H1 (cell line): Measurements from ENCODE around the gene ZNF383. TPM values are rescaled to one million over a fixed set of nuclear protein-coding genes. Genes with fewer than 3 reads are reported as not detected.

Source experiments
- BCL11A ChIP-seq, 2 experiments: IDR thresholded peaks; one replicate each; pipeline ENCODE4 v1.6.1; 2011; ENCODE audit warnings: low read depth in 2 of 2, low read length in 2 of 2, mild to moderate bottlenecking in 2 of 2
- CEBPB ChIP-seq: IDR thresholded peaks from 2 replicates; pipeline ENCODE4 v1.6.1; 2012; ENCODE audit warnings: low read depth, low read length
- EGR1 ChIP-seq: IDR thresholded peaks from 2 replicates; pipeline ENCODE4 v1.6.1; 2011; ENCODE audit warnings: low read depth, low read length, borderline replicate concordance
- EP300 ChIP-seq, 2 experiments: IDR thresholded peaks; 1 replicate in 1 of 2; 2 replicates in 1 of 2; pipeline ENCODE4 v1.6.1; 2011 to 2012; ENCODE audit warnings: low read depth in 2 of 2, low read length in 2 of 2, mild to moderate bottlenecking in 2 of 2, borderline replicate concordance in 1 of 2, inconsistent platforms in 1 of 2, moderate library complexity in 1 of 2
- GABPA ChIP-seq: IDR thresholded peaks from 2 replicates; pipeline ENCODE4 v1.6.1; 2011; ENCODE audit warnings: mild to moderate bottlenecking, low read length, moderate library complexity, borderline replicate concordance; ENCODE audit not compliant: insufficient read depth
- HDAC2 ChIP-seq, 2 experiments: fragments of 300-600 bp in 1 of 2; sonication (generic) in 1 of 2; IDR thresholded peaks; 2 replicates each; pipeline ENCODE4 v1.6.1; 2011 to 2012; ENCODE audit warnings: low read depth in 2 of 2, low read length in 2 of 2, mild to moderate bottlenecking in 2 of 2, moderate library complexity in 2 of 2, borderline replicate concordance in 1 of 2, inconsistent platforms in 1 of 2
- HDAC6 ChIP-seq: IDR thresholded peaks from one replicate; pipeline ENCODE4 v1.7.1; 2012; ENCODE audit warnings: low read depth, mild to moderate bottlenecking, inconsistent platforms, low read length, moderate library complexity
- KDM1A ChIP-seq: fragments of 200-600, 300-600 bp; sonication (generic); IDR thresholded peaks from 2 replicates; pipeline ENCODE4 v1.7.1; 2016; ENCODE audit warnings: mild to moderate bottlenecking, low read length, borderline replicate concordance
- NRF1 ChIP-seq: IDR thresholded peaks from 2 replicates; pipeline ENCODE4 v1.6.1; 2011; ENCODE audit warnings: mild to moderate bottlenecking, low read depth, low read length, improper control_type of control experiment
- POLR2A ChIP-seq, 2 experiments: IDR thresholded peaks; 1 replicate in 1 of 2; 2 replicates in 1 of 2; pipeline ENCODE4 v1.6.1; 2011; ENCODE audit warnings: low read depth in 2 of 2, low read length in 2 of 2, mild to moderate bottlenecking in 2 of 2; ENCODE audit errors: control extremely low read depth in 1 of 2
- POLR2AphosphoS5 ChIP-seq: IDR thresholded peaks from 2 replicates; pipeline ENCODE4 v1.6.1; 2011; ENCODE audit warnings: low read depth, low read length
- SAP30 ChIP-seq: fragments of 300-600 bp; sonication (generic); IDR thresholded peaks from 2 replicates; pipeline ENCODE4 v1.7.1; 2012; ENCODE audit warnings: low read length, moderate library complexity, mild to moderate bottlenecking, inconsistent platforms; ENCODE audit not compliant: insufficient read depth, insufficient replicate concordance
- SRF ChIP-seq: IDR thresholded peaks from 2 replicates; pipeline ENCODE4 v1.6.1; 2011; ENCODE audit warnings: mild to moderate bottlenecking, low read depth, low read length, moderate library complexity
- TAF7 ChIP-seq: optimal IDR thresholded peaks from 2 replicates; pipeline ENCODE3; 2011; ENCODE audit warnings: low read depth, mild to moderate bottlenecking, inconsistent platforms, low read length, moderate library complexity, borderline replicate concordance
- ZNF274 ChIP-seq: IDR thresholded peaks from 2 replicates; pipeline ENCODE4 v1.7.0; 2012; ENCODE audit warnings: low read length, borderline replicate concordance; ENCODE audit errors: extremely low read depth
- polyA plus RNA-seq, 7 experiments: library from polyadenylated mRNA; depleted of rRNA in 3 of 7; stranded (reverse) in 5 of 7; unstranded in 2 of 7; fragments of >200 nt in 5 of 7; fragments of 200-250 nt in 2 of 7; gene quantifications; 1 replicate in 5 of 7; 2 replicates in 1 of 7; 4 replicates in 1 of 7; pipeline versions ENCODE4 v1.2.1 to v1.2.3, GENCODE V29; 2011 to 2013; ENCODE audit warnings: missing spikeins in 2 of 7, mixed read lengths in 2 of 7
- total RNA-seq: library from RNA; stranded (reverse); fragmentation: NEBNext Ultra II Directional; extraction: Animal tissue kit (Norgen Biotek cat#: 25700); gene quantifications from 2 replicates; pipeline ENCODE4 v1.2.1, GENCODE V29; 2021
- TF ChIP-seq, protein P1 (sequence below), 3 experiments: IDR thresholded peaks; 1 replicate in 2 of 3; 2 replicates in 1 of 3; pipeline versions ENCODE4 v1.5.1 to v1.6.1; 2011; ENCODE audit warnings: low read length in 3 of 3, mild to moderate bottlenecking in 3 of 3, inconsistent platforms in 2 of 3, low read depth in 1 of 3, moderate library complexity in 1 of 3; ENCODE audit not compliant: insufficient read depth in 1 of 3; ENCODE audit errors: control extremely low read depth in 1 of 3
- TF ChIP-seq, protein P2 (sequence below): IDR thresholded peaks from 2 replicates; pipeline ENCODE4 v1.6.1; 2011; ENCODE audit warnings: low read length, improper control_type of control experiment
- TF ChIP-seq, protein P3 (sequence below): IDR thresholded peaks from 2 replicates; pipeline ENCODE4 v1.6.1; 2011; ENCODE audit warnings: low read depth, mild to moderate bottlenecking, low read length; ENCODE audit not compliant: insufficient read depth

Gene ZNF383
- total and polyA plus RNA-seq, 2 of the 8 experiments (the other 6 are each of a cell fraction or from before 2014, with no cell fraction given), result 1.2 to 3.9 TPM

DNA sequence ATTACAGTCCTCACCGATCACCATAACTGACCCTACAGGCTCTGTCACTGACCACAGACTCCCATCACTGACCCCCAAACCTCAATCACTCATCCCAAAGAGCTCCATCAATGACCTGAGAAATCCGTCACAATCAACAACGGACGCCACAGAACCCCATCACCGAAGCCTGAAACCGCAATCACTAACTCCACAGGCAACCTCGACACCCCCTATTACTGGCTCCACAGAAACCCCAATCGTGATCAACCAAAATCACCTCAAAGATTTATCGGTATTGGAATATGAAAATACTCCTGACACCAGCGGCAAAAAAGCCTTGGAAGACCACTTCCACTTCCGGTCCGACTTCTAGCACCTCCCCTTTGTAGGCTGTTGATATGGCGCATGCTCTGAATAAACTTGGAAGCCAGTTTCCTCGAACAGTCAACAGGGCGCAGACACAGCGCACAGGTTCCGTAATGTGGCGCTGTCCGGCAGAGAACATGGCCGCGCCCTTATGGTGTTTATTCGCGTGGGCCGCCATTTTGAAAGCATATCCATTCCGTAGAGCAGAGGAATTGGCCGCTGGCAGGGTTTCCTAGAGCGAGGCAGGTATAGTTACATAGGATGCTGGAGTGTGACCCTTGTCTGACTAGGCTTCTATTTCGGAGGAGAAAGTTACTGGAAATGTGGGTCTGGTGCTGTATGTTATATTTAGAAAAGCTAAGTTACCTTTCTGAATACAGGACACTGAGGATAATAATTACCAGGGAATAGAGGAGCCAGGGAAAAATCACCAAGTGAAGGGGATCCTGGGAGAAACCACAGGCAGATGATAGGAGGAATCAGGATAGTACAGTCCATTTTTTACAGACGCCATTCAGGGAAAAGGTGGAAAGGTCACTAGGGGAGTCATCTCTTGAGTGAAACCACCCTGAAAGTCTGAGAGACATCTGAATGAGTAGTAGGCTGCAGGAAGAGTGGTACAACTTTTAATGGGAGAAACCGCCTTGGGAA is 45.3 kb upstream of the ZNF383 start, which contains the start of gene ZNF585A (continued):
- TF ChIP-seq, protein P1, sequence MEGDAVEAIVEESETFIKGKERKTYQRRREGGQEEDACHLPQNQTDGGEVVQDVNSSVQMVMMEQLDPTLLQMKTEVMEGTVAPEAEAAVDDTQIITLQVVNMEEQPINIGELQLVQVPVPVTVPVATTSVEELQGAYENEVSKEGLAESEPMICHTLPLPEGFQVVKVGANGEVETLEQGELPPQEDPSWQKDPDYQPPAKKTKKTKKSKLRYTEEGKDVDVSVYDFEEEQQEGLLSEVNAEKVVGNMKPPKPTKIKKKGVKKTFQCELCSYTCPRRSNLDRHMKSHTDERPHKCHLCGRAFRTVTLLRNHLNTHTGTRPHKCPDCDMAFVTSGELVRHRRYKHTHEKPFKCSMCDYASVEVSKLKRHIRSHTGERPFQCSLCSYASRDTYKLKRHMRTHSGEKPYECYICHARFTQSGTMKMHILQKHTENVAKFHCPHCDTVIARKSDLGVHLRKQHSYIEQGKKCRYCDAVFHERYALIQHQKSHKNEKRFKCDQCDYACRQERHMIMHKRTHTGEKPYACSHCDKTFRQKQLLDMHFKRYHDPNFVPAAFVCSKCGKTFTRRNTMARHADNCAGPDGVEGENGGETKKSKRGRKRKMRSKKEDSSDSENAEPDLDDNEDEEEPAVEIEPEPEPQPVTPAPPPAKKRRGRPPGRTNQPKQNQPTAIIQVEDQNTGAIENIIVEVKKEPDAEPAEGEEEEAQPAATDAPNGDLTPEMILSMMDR (IDR thresholded peaks at IDR 0.05; ENCODE audit: control extremely low read depth in 1 of 3, insufficient read depth in 1 of 3, low read depth in 1 of 3, low read length in 3 of 3), result peak in 1 of 3 experiments; percentile 12; a peak in 2 of 4 replicates
- TF ChIP-seq HDAC6, result no peak
- 0 out of 2 replicates have a peak, but pooled peaks have one; percentile 14 for TF ChIP-seq NRF1
- TF ChIP-seq, protein P2, sequence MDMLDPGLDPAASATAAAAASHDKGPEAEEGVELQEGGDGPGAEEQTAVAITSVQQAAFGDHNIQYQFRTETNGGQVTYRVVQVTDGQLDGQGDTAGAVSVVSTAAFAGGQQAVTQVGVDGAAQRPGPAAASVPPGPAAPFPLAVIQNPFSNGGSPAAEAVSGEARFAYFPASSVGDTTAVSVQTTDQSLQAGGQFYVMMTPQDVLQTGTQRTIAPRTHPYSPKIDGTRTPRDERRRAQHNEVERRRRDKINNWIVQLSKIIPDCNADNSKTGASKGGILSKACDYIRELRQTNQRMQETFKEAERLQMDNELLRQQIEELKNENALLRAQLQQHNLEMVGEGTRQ, result no peak
- no peak for TF ChIP-seq SRF
- no peak for TF ChIP-seq HDAC2 (IDR thresholded peaks at IDR 0.05; ENCODE audit: borderline replicate concordance in 1 of 2, low read depth in 2 of 2, low read length in 2 of 2)
- TF ChIP-seq GABPA, result peak; percentile 37; the same call in 1 of the 2 replicates
- no peak for TF ChIP-seq EP300 (IDR thresholded peaks at IDR 0.05; ENCODE audit: borderline replicate concordance in 1 of 2, low read depth in 2 of 2, low read length in 2 of 2)
- peak; percentile 88 for TF ChIP-seq SAP30
- no peak for TF ChIP-seq BCL11A (IDR thresholded peaks at IDR 0.05; ENCODE audit: low read depth in 2 of 2, low read length in 2 of 2)
- no peak for TF ChIP-seq CEBPB
- peak; percentile 26 to 59 for TF ChIP-seq POLR2A (IDR thresholded peaks at IDR 0.05; ENCODE audit: control extremely low read depth in 1 of 2, low read depth in 2 of 2, low read length in 2 of 2)
- TF ChIP-seq EGR1, result no peak
- peak; percentile 46 for TF ChIP-seq TAF7
- TF ChIP-seq POLR2AphosphoS5, result no peak
- no peak for TF ChIP-seq ZNF274
- no peak for TF ChIP-seq KDM1A
- TF ChIP-seq, protein P3, sequence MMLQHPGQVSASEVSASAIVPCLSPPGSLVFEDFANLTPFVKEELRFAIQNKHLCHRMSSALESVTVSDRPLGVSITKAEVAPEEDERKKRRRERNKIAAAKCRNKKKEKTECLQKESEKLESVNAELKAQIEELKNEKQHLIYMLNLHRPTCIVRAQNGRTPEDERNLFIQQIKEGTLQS, result no peak
